ENCODE measurements around the gene ZNF544.
A peak's percentile ranks its signal among the peaks of the same experiment; 100 is the strongest.

Gene ZNF544

DNA sequence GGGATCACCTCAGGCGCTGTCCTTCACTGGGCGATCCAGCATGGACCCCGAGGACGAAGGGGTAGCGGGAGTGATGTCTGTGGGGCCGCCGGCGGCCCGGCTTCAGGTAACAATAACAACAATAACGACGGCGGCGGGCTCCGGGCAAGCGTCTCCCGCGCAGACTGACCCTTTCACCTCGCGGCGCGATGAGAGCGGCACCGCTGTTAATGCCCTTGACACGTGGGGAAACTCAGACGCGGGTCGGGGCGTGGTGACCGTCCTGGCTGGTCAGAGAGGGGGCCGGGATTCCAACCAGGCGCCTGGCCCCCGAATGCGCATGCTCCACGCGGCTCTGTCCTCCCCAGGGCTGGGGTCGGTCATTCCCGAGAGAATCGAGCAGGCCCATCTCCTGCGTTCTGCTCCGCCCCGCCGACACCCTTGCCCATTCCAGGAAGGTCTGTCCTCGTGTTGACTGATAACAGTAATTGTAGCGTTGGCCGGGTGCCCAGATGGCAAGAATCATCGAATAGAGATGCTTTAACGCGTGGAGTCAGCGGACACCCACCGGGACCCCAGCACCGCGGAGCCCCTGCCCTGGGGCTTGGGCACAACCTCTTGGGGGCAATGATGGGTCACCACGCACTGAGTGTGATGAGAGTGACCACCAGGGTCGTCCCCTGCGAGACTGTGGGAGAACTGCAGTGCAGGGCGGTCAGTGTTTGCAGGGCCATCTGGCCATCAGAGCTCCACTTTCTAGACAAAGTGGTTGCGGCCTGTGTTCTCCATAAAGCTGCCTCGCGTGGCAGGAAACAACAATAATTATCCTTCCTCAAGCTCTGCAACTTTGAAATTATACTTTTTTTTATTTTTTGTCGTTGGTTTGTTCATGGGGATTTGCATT is 50.6 kb downstream of the ZNF544 start (continued):
- TF ChIP-seq, protein P1, sequence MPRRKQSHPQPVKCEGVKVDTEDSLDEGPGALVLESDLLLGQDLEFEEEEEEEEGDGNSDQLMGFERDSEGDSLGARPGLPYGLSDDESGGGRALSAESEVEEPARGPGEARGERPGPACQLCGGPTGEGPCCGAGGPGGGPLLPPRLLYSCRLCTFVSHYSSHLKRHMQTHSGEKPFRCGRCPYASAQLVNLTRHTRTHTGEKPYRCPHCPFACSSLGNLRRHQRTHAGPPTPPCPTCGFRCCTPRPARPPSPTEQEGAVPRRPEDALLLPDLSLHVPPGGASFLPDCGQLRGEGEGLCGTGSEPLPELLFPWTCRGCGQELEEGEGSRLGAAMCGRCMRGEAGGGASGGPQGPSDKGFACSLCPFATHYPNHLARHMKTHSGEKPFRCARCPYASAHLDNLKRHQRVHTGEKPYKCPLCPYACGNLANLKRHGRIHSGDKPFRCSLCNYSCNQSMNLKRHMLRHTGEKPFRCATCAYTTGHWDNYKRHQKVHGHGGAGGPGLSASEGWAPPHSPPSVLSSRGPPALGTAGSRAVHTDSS (tag by site-specific recombination; IDR thresholded peaks at IDR 0.05): peak; percentile 9; the same call in 1 of the 2 replicates
- TF ChIP-seq, protein P2, sequence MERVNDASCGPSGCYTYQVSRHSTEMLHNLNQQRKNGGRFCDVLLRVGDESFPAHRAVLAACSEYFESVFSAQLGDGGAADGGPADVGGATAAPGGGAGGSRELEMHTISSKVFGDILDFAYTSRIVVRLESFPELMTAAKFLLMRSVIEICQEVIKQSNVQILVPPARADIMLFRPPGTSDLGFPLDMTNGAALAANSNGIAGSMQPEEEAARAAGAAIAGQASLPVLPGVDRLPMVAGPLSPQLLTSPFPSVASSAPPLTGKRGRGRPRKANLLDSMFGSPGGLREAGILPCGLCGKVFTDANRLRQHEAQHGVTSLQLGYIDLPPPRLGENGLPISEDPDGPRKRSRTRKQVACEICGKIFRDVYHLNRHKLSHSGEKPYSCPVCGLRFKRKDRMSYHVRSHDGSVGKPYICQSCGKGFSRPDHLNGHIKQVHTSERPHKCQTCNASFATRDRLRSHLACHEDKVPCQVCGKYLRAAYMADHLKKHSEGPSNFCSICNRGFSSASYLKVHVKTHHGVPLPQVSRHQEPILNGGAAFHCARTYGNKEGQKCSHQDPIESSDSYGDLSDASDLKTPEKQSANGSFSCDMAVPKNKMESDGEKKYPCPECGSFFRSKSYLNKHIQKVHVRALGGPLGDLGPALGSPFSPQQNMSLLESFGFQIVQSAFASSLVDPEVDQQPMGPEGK (tag by site-specific recombination; IDR thresholded peaks at IDR 0.05): peak; percentile 23
- TF ChIP-seq ZNF248 (tag by site-specific recombination; IDR thresholded peaks at IDR 0.05): no peak
- TF ChIP-seq KLF7 (tag by site-specific recombination; IDR thresholded peaks at IDR 0.05; ENCODE audit: borderline replicate concordance): peak; percentile 11; the same call in 1 of the 2 replicates
- TF ChIP-seq ZBTB21 (tag by site-specific recombination; IDR thresholded peaks at IDR 0.05): peak; percentile 16; the same call in 1 of the 2 replicates
- TF ChIP-seq ZFP37 (tag by site-specific recombination; IDR thresholded peaks at IDR 0.05): 0 out of 2 replicates have a peak, but pooled peaks have one; percentile 62
- TF ChIP-seq KLF8 (tag by site-specific recombination; IDR thresholded peaks at IDR 0.05): no peak
- no peak for TF ChIP-seq ZNF174 (tag by site-specific recombination; IDR thresholded peaks at IDR 0.05)
- no peak for TF ChIP-seq HOXD13 (CRISPR knock-in tag; IDR thresholded peaks at IDR 0.05; ENCODE audit: borderline replicate concordance)
- TF ChIP-seq, protein P3, sequence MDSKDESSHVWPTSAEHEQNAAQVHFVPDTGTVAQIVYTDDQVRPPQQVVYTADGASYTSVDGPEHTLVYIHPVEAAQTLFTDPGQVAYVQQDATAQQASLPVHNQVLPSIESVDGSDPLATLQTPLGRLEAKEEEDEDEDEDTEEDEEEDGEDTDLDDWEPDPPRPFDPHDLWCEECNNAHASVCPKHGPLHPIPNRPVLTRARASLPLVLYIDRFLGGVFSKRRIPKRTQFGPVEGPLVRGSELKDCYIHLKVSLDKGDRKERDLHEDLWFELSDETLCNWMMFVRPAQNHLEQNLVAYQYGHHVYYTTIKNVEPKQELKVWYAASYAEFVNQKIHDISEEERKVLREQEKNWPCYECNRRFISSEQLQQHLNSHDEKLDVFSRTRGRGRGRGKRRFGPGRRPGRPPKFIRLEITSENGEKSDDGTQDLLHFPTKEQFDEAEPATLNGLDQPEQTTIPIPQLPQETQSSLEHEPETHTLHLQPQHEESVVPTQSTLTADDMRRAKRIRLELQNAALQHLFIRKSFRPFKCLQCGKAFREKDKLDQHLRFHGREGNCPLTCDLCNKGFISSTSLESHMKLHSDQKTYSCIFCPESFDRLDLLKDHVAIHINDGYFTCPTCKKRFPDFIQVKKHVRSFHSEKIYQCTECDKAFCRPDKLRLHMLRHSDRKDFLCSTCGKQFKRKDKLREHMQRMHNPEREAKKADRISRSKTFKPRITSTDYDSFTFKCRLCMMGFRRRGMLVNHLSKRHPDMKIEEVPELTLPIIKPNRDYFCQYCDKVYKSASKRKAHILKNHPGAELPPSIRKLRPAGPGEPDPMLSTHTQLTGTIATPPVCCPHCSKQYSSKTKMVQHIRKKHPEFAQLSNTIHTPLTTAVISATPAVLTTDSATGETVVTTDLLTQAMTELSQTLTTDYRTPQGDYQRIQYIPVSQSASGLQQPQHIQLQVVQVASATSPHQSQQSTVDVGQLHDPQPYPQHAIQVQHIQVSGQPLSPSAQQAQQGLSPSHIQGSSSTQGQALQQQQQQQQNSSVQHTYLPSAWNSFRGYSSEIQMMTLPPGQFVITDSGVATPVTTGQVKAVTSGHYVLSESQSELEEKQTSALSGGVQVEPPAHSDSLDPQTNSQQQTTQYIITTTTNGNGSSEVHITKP (tag by site-specific recombination; IDR thresholded peaks at IDR 0.05): peak; percentile 20; the same call in 1 of the 2 replicates
- TF ChIP-seq KLF10 (tag by site-specific recombination; IDR thresholded peaks at IDR 0.05): no peak
- TF ChIP-seq ZNF266 (tag by site-specific recombination; IDR thresholded peaks at IDR 0.05; ENCODE audit: low read depth): no peak
- TF ChIP-seq, protein P4, sequence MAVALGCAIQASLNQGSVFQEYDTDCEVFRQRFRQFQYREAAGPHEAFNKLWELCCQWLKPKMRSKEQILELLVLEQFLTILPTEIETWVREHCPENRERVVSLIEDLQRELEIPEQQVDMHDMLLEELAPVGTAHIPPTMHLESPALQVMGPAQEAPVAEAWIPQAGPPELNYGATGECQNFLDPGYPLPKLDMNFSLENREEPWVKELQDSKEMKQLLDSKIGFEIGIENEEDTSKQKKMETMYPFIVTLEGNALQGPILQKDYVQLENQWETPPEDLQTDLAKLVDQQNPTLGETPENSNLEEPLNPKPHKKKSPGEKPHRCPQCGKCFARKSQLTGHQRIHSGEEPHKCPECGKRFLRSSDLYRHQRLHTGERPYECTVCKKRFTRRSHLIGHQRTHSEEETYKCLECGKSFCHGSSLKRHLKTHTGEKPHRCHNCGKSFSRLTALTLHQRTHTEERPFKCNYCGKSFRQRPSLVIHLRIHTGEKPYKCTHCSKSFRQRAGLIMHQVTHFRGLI (tag by site-specific recombination; IDR thresholded peaks at IDR 0.05): 0 out of 2 replicates have a peak, but pooled peaks have one; percentile 21
- peak; percentile 67 for TF ChIP-seq ZSCAN30 (tag by site-specific recombination; IDR thresholded peaks at IDR 0.05)
- TF ChIP-seq ZBTB17 (tag by site-specific recombination; IDR thresholded peaks at IDR 0.05): peak; percentile 89
- peak; percentile 91 for TF ChIP-seq ZNF335 (tag by site-specific recombination; conservative IDR thresholded peaks at IDR 0.05)
- peak; percentile 92; the same call in 1 of the 2 replicates for TF ChIP-seq REPIN1 (tag by site-specific recombination; IDR thresholded peaks at IDR 0.05; ENCODE audit: low read depth)
- 0 out of 2 replicates have a peak, but pooled peaks have one; percentile 17 for TF ChIP-seq ZNF24 (tag by site-specific recombination; IDR thresholded peaks at IDR 0.05)
- TF ChIP-seq ZNF324 (tag by site-specific recombination; IDR thresholded peaks at IDR 0.05): no peak; the same call in 1 of the 2 replicates
- TF ChIP-seq ZBTB49 (tag by site-specific recombination; IDR thresholded peaks at IDR 0.05; ENCODE audit: low read depth): no peak

Measured in HEK293 (cell line).